IMR-90 (cell line): ENCODE results near the gene OR2AK2. TPM values are rescaled to one million over a fixed set of nuclear protein-coding genes. Genes with fewer than 3 reads are reported as not detected.

ENCODE experiments used
- ATAC-seq: fragments of 200-7000 bp; cut with Tn5 transposase; 2 replicates; pipeline ENCODE4 v1.9.1; 2020; ENCODE audit warnings: low read depth, mild to moderate bottlenecking, moderate library complexity
- BruUV-seq: library from RNA; stranded (reverse); fragments of 400-500 nt; replicated peaks from 2 replicates; lab custom pipeline; 2021; lab: Mats Ljungman, UMichigan
- CTCF ChIA-PET: fragments of 300-600 bp; formaldehyde crosslinking; extraction: SDS; loops from one replicate; lab custom pipeline; 2021; ENCODE audit warnings: antibody characterized with exemption; lab: Yijun Ruan, JAX
- POLR2A ChIA-PET: fragments of 300-600 bp; sonication (Branson Sonifier 250); formaldehyde crosslinking; loops from one replicate; lab custom pipeline; 2022; ENCODE audit warnings: antibody characterized with exemption; ENCODE audit not compliant: unreplicated experiment; lab: Charles Lee
- DNase-seq: peaks from one replicate; pipeline ENCODE4 v3.0.0; 2013
- H2AFZ ChIP-seq: replicated peaks from 2 replicates; pipeline ENCODE3; 2013; ENCODE audit warnings: low read length, mild to moderate bottlenecking; ENCODE audit not compliant: poor library complexity
- H2AK5ac ChIP-seq: 2 replicates; pipeline ENCODE4 v1.6.1; 2013; ENCODE audit warnings: low read depth, low read length, inconsistent platforms
- H2AK9ac ChIP-seq: replicated peaks from 2 replicates; pipeline ENCODE3; 2013; ENCODE audit warnings: mild to moderate bottlenecking, low read depth, low read length, moderate library complexity; ENCODE audit not compliant: poor library complexity
- H2BK120ac ChIP-seq: 2 replicates; pipeline ENCODE4 v1.6.1; 2013; ENCODE audit warnings: low read depth, low read length, inconsistent platforms
- H2BK15ac ChIP-seq: 3 replicates; pipeline ENCODE4 v1.6.1; 2013; ENCODE audit warnings: low read depth, low read length, inconsistent platforms
- H2BK20ac ChIP-seq: 2 replicates; pipeline ENCODE4 v1.6.1; 2013; ENCODE audit warnings: low read depth, mild to moderate bottlenecking, inconsistent platforms, low read length, moderate library complexity
- H2BK5ac ChIP-seq: 2 replicates; pipeline ENCODE4 v1.6.1; 2013; ENCODE audit warnings: mild to moderate bottlenecking, low read depth, low read length, inconsistent platforms; ENCODE audit not compliant: poor library complexity, severe bottlenecking
- H3K14ac ChIP-seq: replicated peaks from 2 replicates; pipeline ENCODE4 v1.6.1; 2013; ENCODE audit warnings: low read depth, low read length, inconsistent platforms
- H3K18ac ChIP-seq: 2 replicates; pipeline ENCODE4 v1.6.1; 2013; ENCODE audit warnings: low read depth, low read length, control low read depth
- H3K23ac ChIP-seq: 2 replicates; pipeline ENCODE4 v1.6.1; 2013; ENCODE audit warnings: low read depth, low read length, inconsistent platforms
- H3K27ac ChIP-seq: 2 replicates; pipeline ENCODE4 v1.5.1; 2013; ENCODE audit warnings: mild to moderate bottlenecking, control low read depth, low read length; ENCODE audit not compliant: insufficient read depth
- H3K27me3 ChIP-seq: 2 replicates; pipeline ENCODE4 v1.6.1; 2013; ENCODE audit warnings: low read length; ENCODE audit not compliant: control insufficient read depth, insufficient read depth
- H3K36me3 ChIP-seq: 2 replicates; pipeline ENCODE4 v1.6.1; 2013; ENCODE audit warnings: low read length, mixed read lengths; ENCODE audit not compliant: control insufficient read depth, insufficient read depth
- H3K4ac ChIP-seq: 2 replicates; pipeline ENCODE4 v1.6.1; 2013; ENCODE audit warnings: low read depth, low read length, inconsistent platforms
- H3K4me1 ChIP-seq: 2 replicates; pipeline ENCODE4 v1.6.1; 2013; ENCODE audit warnings: low read length, mixed read lengths; ENCODE audit not compliant: control insufficient read depth, insufficient read depth
- H3K4me2 ChIP-seq: 2 replicates; pipeline ENCODE4 v1.6.1; 2013; ENCODE audit warnings: low read depth, mild to moderate bottlenecking, control low read depth, low read length, moderate library complexity
- H3K4me3 ChIP-seq: 2 replicates; pipeline ENCODE4 v1.5.1; 2013; ENCODE audit warnings: low read depth, mild to moderate bottlenecking, control low read depth, low read length, moderate library complexity; ENCODE audit not compliant: insufficient read depth
- H3K56ac ChIP-seq: 2 replicates; pipeline ENCODE4 v1.6.1; 2013; ENCODE audit warnings: low read length, inconsistent platforms; ENCODE audit not compliant: insufficient read depth; ENCODE audit errors: extremely low read depth
- H3K79me1 ChIP-seq, 2 experiments: 2 replicates each; pipeline ENCODE4 v1.6.1; 2013; ENCODE audit warnings: low read length in 2 of 2, inconsistent platforms in 1 of 2, low read depth in 1 of 2
- H3K9ac ChIP-seq: 2 replicates; pipeline ENCODE4 v1.6.1; 2013; ENCODE audit warnings: low read depth, low read length, control low read depth
- H3K9me1 ChIP-seq: 2 replicates; pipeline ENCODE4 v1.6.1; 2013; ENCODE audit warnings: low read length, inconsistent platforms; ENCODE audit not compliant: insufficient read depth
- H3K9me3 ChIP-seq: 2 replicates; pipeline ENCODE4 v1.6.1; 2013; ENCODE audit warnings: low read length; ENCODE audit not compliant: control insufficient read depth, insufficient read depth
- H4K20me1 ChIP-seq: 2 replicates; pipeline ENCODE4 v1.6.1; 2013; ENCODE audit warnings: low read length, inconsistent platforms; ENCODE audit not compliant: insufficient read depth
- H4K5ac ChIP-seq: 2 replicates; pipeline ENCODE4 v1.6.1; 2013; ENCODE audit warnings: mild to moderate bottlenecking, low read depth, low read length, control low read depth
- H4K8ac ChIP-seq, 2 experiments: 2 replicates each; pipeline ENCODE4 v1.6.1; 2013; ENCODE audit warnings: low read depth in 2 of 2, low read length in 2 of 2, control low read depth in 1 of 2, inconsistent platforms in 1 of 2
- H4K91ac ChIP-seq: 2 replicates; pipeline ENCODE4 v1.6.1; 2013; ENCODE audit warnings: low read depth, low read length, inconsistent platforms; ENCODE audit not compliant: insufficient read depth
- BHLHE40 ChIP-seq: fragments of 150-350 bp; IDR thresholded peaks from 2 replicates; pipeline ENCODE4 v1.6.1; 2016; ENCODE audit warnings: mild to moderate bottlenecking, low read depth, low read length
- CEBPB ChIP-seq: IDR thresholded peaks from 2 replicates; pipeline ENCODE4 v1.6.1; 2012; ENCODE audit warnings: low read depth, low read length, improper control_type of control experiment
- CHD1 ChIP-seq: IDR thresholded peaks from 2 replicates; pipeline ENCODE4 v1.6.1; 2012; ENCODE audit warnings: low read depth, low read length, improper control_type of control experiment
- CTCF ChIP-seq: conservative IDR thresholded peaks from 2 replicates; pipeline ENCODE4 v1.5.1; 2012; ENCODE audit warnings: mild to moderate bottlenecking, low read depth, low read length, improper control_type of control experiment
- ELK1 ChIP-seq: fragments of 150-350 bp; IDR thresholded peaks from 2 replicates; pipeline ENCODE4 v1.6.1; 2016; ENCODE audit warnings: low read depth, mild to moderate bottlenecking, low read length, moderate library complexity, borderline replicate concordance
- FOS ChIP-seq: fragments of 150-350 bp; IDR thresholded peaks from 2 replicates; pipeline ENCODE4 v1.6.1; 2016; ENCODE audit warnings: low read depth, low read length
- MAFK ChIP-seq: IDR thresholded peaks from 2 replicates; pipeline ENCODE4 v1.6.1; 2012; ENCODE audit warnings: low read depth, low read length, improper control_type of control experiment
- MAZ ChIP-seq: IDR thresholded peaks from 2 replicates; pipeline ENCODE4 v1.6.1; 2012; ENCODE audit warnings: low read depth, mild to moderate bottlenecking, low read length, improper control_type of control experiment, moderate library complexity, borderline replicate concordance
- MXI1 ChIP-seq: IDR thresholded peaks from 2 replicates; pipeline ENCODE4 v1.6.1; 2012; ENCODE audit warnings: low read depth, mild to moderate bottlenecking, low read length, moderate library complexity, borderline replicate concordance
- NFE2L2 ChIP-seq: fragments of 150-350 bp; IDR thresholded peaks from 2 replicates; pipeline ENCODE4 v1.6.1; 2016; ENCODE audit warnings: low read depth, mild to moderate bottlenecking, low read length
- POLR2A ChIP-seq: IDR thresholded peaks from 2 replicates; pipeline ENCODE4 v1.6.1; 2012; ENCODE audit warnings: mild to moderate bottlenecking, low read depth, low read length
- RAD21 ChIP-seq: IDR thresholded peaks from 2 replicates; pipeline ENCODE4 v1.6.1; 2012; ENCODE audit warnings: low read length, improper control_type of control experiment
- RCOR1 ChIP-seq: IDR thresholded peaks from 2 replicates; pipeline ENCODE4 v1.6.1; 2012; ENCODE audit warnings: mild to moderate bottlenecking, low read length, improper control_type of control experiment; ENCODE audit not compliant: insufficient replicate concordance
- RFX5 ChIP-seq: IDR thresholded peaks from 2 replicates; pipeline ENCODE4 v1.8.0; 2012; ENCODE audit warnings: low read depth, mild to moderate bottlenecking, low read length, moderate library complexity
- SMC3 ChIP-seq: fragments of 150-350 bp; IDR thresholded peaks from 2 replicates; pipeline ENCODE4 v1.6.1; 2016; ENCODE audit warnings: low read depth, mild to moderate bottlenecking, antibody characterized with exemption, low read length, moderate library complexity
- USF2 ChIP-seq: fragments of 150-350 bp; IDR thresholded peaks from 2 replicates; pipeline ENCODE4 v1.6.1; 2017; ENCODE audit warnings: mild to moderate bottlenecking, antibody characterized with exemption, low read length, low read depth
- WGBS, 2 experiments: methylation state at CpG; one replicate each; pipeline versions ENCODE4 v1.1.5 to v1.1.7; 2013; ENCODE audit warnings: missing lambda C conversion rate in 2 of 2; ENCODE audit not compliant: insufficient read length in 1 of 2; ENCODE audit errors: extremely low coverage in 2 of 2; 5-methylcytosine and 5-hydroxymethylcytosine counted together
- dilution Hi-C: fragments of 300-500 bp; cut with HindIII; formaldehyde crosslinking; loops from one replicate; pipeline ENCODE4 v1.14.3; 2018; ENCODE audit warnings: low sequenced_read_pairs; ENCODE audit not compliant: unreplicated experiment
- in situ Hi-C: fragments of 300-500 bp; cut with MboI; formaldehyde crosslinking; loops from 3 replicates; pipeline ENCODE4 v1.14.3; 2019; ENCODE audit warnings: low sequenced_read_pairs, inconsistent platforms, mixed read lengths
- intact Hi-C: fragments of 100-400 bp; cut with micrococcal nuclease; formaldehyde crosslinking; loops from 2 replicates; pipeline ENCODE4 v1.10.0; 2022
- polyA plus RNA-seq, 3 experiments: library from polyadenylated mRNA; depleted of rRNA; stranded (reverse); fragments of >200 nt; gene quantifications; 2 replicates each; pipeline ENCODE4 v1.2.3, GENCODE V29; 2012; ENCODE audit warnings: low replicate concordance in 1 of 3
- total RNA-seq: library from RNA; depleted of rRNA; stranded (reverse); fragments of >200 nt; gene quantifications from 2 replicates; pipeline ENCODE4 v1.2.3, GENCODE V29; 2012

OR2AK2 gene
- total and polyA plus RNA-seq, 2 of the 4 experiments (the other 2 are of a cell fraction) = not detected

GRCh38 chr1:248000169-248000568, 35.1 kb downstream of the OR2AK2 start:
- Histone ChIP-seq H4K5ac (no peak overlapping the region), H3K79me1 (no peaks in the 10 kb centered on the region), H3K4ac (no peak overlapping the region), H3K36me3 (no peaks in the 10 kb centered on the region), H3K9me1 (no peaks in the 10 kb centered on the region), H3K4me1 (no peaks in the 10 kb centered on the region), H2AK9ac (no peak overlapping the region), H3K9me3 (peaks cover 7% of the 10 kb centered on the region), H2BK15ac (no peak overlapping the region), H3K4me3 (no peak overlapping the region), H4K91ac (no peak overlapping the region), H3K14ac (no peak overlapping the region), H2BK120ac (no peak overlapping the region), H2BK20ac (no peak overlapping the region), H4K20me1 (no peaks in the 10 kb centered on the region), H2AK5ac (no peak overlapping the region), H3K27ac (no peak overlapping the region), H3K56ac (no peak overlapping the region), H3K9ac (no peak overlapping the region), H2AFZ (no peak overlapping the region), H2BK5ac (no peak overlapping the region), H3K4me2 (no peak overlapping the region), H4K8ac (no peak overlapping the region), H3K23ac (no peak overlapping the region), H3K18ac (no peak overlapping the region), H3K27me3 (no peaks in the 10 kb centered on the region)
- in situ Hi-C loops (no loop called here), dilution Hi-C loops (no loop called here), intact Hi-C loops (no loop called here)
- no CpG with 5 or more reads among the region's 1 CpG for WGBS, 2 experiments
- CTCF ChIA-PET = no interaction called here
- TF ChIP-seq CHD1 (no peak), USF2 (no peak), ELK1 (no peak), CTCF (no peak), MAFK (no peak), BHLHE40 (no peak), MAZ (no peak), FOS (no peak), CEBPB (no peak), MXI1 (no peak), RFX5 (no peak), SMC3 (no peak), POLR2A (no peak), RCOR1 (no peak), RAD21 (no peak), NFE2L2 (no peak)
- DNase-seq (no peak), ATAC-seq (no peak)
- POLR2A ChIA-PET = no interaction called here
- BruUV-seq = no TSS peak
